HEK293T (cell line): ENCODE results near the gene KPNA1.

ENCODE experiments used
- FOXA1 ChIP-seq: fragments of 450-650 bp; IDR thresholded peaks from 2 replicates; pipeline ENCODE4 v1.6.1; 2016; ENCODE audit warnings: mild to moderate bottlenecking
- FOXM1 ChIP-seq: fragments of 450-650 bp; IDR thresholded peaks from 2 replicates; pipeline ENCODE4 v1.6.1; 2017; ENCODE audit warnings: mild to moderate bottlenecking, borderline replicate concordance
- HDGF ChIP-seq: fragments of 450-650 bp; IDR thresholded peaks from 2 replicates; pipeline ENCODE4 v1.6.1; 2017; ENCODE audit warnings: antibody characterized with exemption, borderline replicate concordance
- SP1 ChIP-seq: fragments of 450-650 bp; IDR thresholded peaks from 2 replicates; pipeline ENCODE4 v1.6.1; 2017
- SUZ12 ChIP-seq: fragments of 450-650 bp; IDR thresholded peaks from 2 replicates; pipeline ENCODE4 v1.6.1; 2016; ENCODE audit warnings: mild to moderate bottlenecking

GRCh38 chr3:122512284-122512683 is 2.5 kb downstream of the KPNA1 start:
- TF ChIP-seq SUZ12 (no peak), HDGF (no peak), FOXA1 (no peak), SP1 (no peak), FOXM1 (no peak)
